ENCODE data around the gene KRT81.

GRCh38 chr12:52294803-52295202 lies 3.5 kb upstream of the KRT81 start:
- TF ChIP-seq CTCF (IDR thresholded peaks at IDR 0.05 in 8 of 11, conservative IDR thresholded peaks at IDR 0.05 in 3 of 11) (no peak), POLR2A (IDR thresholded peaks at IDR 0.05) (no peak)

Data from spleen (tissue), 7 donors.